A673 (cell line): ENCODE measurements around the gene ERBB2.

Experiments used
- CTCF ChIP-seq: fragments of 300-800, 200-600 bp; sonication (generic); conservative IDR thresholded peaks from 2 replicates; pipeline ENCODE4 v1.5.1; 2017; ENCODE audit warnings: low read depth, mild to moderate bottlenecking, antibody characterized with exemption, low read length, moderate library complexity, mixed read lengths
- EZH2 ChIP-seq: fragments of 200-600 bp; sonication (generic); IDR thresholded peaks from 2 replicates; pipeline ENCODE4 v1.6.1; 2017; ENCODE audit warnings: borderline replicate concordance, low read depth, mild to moderate bottlenecking, mixed read lengths, antibody characterized with exemption, low read length; ENCODE audit not compliant: poor library complexity, severe bottlenecking

DNA sequence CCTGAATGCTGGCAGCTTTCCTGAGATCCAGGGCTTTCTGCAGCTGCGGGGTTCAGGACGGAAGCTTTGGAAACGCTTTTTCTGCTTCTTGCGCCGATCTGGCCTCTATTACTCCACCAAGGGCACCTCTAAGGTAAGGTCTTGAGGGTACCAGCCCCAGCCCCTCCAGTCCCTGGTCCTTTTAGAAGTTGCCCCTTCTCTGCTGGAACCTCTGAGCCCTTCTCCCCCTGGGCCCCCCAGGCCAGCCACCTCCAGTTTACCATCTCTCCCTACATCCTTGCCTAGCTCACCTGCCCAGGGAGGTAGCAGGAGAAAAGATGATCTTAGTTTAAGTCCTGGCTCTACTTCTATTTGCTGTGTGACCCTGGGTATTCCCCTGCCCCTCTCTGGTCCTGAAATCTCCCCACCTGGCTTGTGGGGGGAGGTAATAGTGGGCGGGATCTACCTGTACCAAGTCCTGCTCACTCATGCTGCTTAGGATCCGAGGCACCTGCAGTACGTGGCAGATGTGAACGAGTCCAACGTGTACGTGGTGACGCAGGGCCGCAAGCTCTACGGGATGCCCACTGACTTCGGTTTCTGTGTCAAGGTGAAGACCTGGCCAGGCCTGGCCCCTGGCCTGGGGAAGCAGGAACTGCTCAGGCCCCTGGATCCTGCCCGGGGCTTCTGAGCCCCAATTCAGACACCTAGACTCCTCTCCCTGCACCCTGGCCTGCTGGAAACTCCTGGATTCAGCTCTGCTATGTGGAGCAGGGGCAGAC is 44.4 kb downstream of the ERBB2 start:
- TF ChIP-seq CTCF, result no peak
- TF ChIP-seq EZH2, result no peak
